BLaER1 (cell line): ENCODE data around the gene PARP14.
"Not testable (repeated sequence)": the region's sequence is repeated elsewhere in the genome, so short reads cannot be mapped to it uniquely, and the experiment has no call there.

Source experiments
- H3K27ac ChIP-seq: shearing (Covaris generic); formaldehyde crosslinking; 2 replicates; pipeline ENCODE4 v1.8.1; 2022
- H3K27me3 ChIP-seq: shearing (Covaris generic); formaldehyde crosslinking; 2 replicates; pipeline ENCODE4 v1.8.1; 2022
- H3K36me3 ChIP-seq: shearing (Covaris generic); formaldehyde crosslinking; 2 replicates; pipeline ENCODE4 v1.8.1; 2022
- H3K4me1 ChIP-seq: shearing (Covaris generic); formaldehyde crosslinking; 2 replicates; pipeline ENCODE4 v1.8.1; 2022
- H3K4me2 ChIP-seq: shearing (Covaris generic); formaldehyde crosslinking; 2 replicates; pipeline ENCODE4 v1.8.1; 2022
- H3K4me3 ChIP-seq: shearing (Covaris generic); formaldehyde crosslinking; 2 replicates; pipeline ENCODE4 v1.8.1; 2022
- H3K9ac ChIP-seq: shearing (Covaris generic); formaldehyde crosslinking; 2 replicates; pipeline ENCODE4 v1.8.1; 2022
- H3K9me3 ChIP-seq: shearing (Covaris generic); formaldehyde crosslinking; 2 replicates; pipeline ENCODE4 v1.8.1; 2022
- H4K20me1 ChIP-seq: shearing (Covaris generic); formaldehyde crosslinking; 2 replicates; pipeline ENCODE4 v1.8.1; 2022
- Cebpa-rat ChIP-seq: shearing (Covaris generic); IDR thresholded peaks from 2 replicates; pipeline ENCODE4 v1.8.1; 2022

PARP14 gene

GRCh38 chr3:122678506-122678905 lies 2.1 kb upstream of the PARP14 start:
- Histone ChIP-seq H3K9me3 (peaks cover 6% of the 10 kb centered on the region; the same call in 1 of the 2 replicates), H3K4me2 (peak overlapping the region; percentile 94), H4K20me1 (no peaks in the 10 kb centered on the region), H3K4me1 (peaks cover 44% of the 10 kb centered on the region), H3K27me3 (no peaks in the 10 kb centered on the region), H3K4me3 (0 out of 2 replicates have a peak overlapping the region, but pooled peaks have one; percentile 84), H3K9ac (peak overlapping the region; percentile 4; the same call in 1 of the 2 replicates), H3K36me3 (no peaks in the 10 kb centered on the region), H3K27ac (peak overlapping the region; percentile 59)
- TF ChIP-seq Cebpa-rat: no peak

GRCh38 chr3:122679085-122679881 lies 1.4 kb upstream of the PARP14 start:
- Histone ChIP-seq H3K4me2 (peak overlapping the region; percentile 94), H3K27ac (peak overlapping the region; percentile 91), H3K4me1 (peaks cover 44% of the 10 kb centered on the region), H3K4me3 (peak overlapping the region; percentile 84), H3K9me3 (peaks cover 6% of the 10 kb centered on the region; the same call in 1 of the 2 replicates), H3K36me3 (no peaks in the 10 kb centered on the region), H3K27me3 (no peaks in the 10 kb centered on the region), H4K20me1 (no peaks in the 10 kb centered on the region), H3K9ac (peak overlapping the region; percentile 88)
- TF ChIP-seq Cebpa-rat: no peak

GRCh38 chr3:122679882-122680474 lies 661 bp upstream of the PARP14 start:
- H3K36me3 ChIP-seq: no peaks in the 10 kb centered on the region; the same call in 1 of the 2 replicates
- peaks cover 44% of the 10 kb centered on the region for H3K4me1 ChIP-seq
- H4K20me1 ChIP-seq: no peaks in the 10 kb centered on the region
- peak overlapping the region; percentile 94 for H3K4me2 ChIP-seq
- TF ChIP-seq Cebpa-rat: no peak
- H3K27me3 ChIP-seq: no peaks in the 10 kb centered on the region
- peak overlapping the region; percentile 88 for H3K9ac ChIP-seq
- no peaks in the 10 kb centered on the region for H3K9me3 ChIP-seq
- H3K4me3 ChIP-seq: peak overlapping the region; percentile 84
- H3K27ac ChIP-seq: peak overlapping the region; percentile 91

- Histone ChIP-seq H3K4me2 (peak overlapping the region; percentile 96), H3K9ac (peak overlapping the region; percentile 88), H3K4me3 (peak overlapping the region; percentile 84), H4K20me1 (no peaks in the 10 kb centered on the region), H3K27ac (peak overlapping the region; percentile 91), H3K27me3 (no peaks in the 10 kb centered on the region), H3K9me3 (no peaks in the 10 kb centered on the region), H3K4me1 (peaks cover 44% of the 10 kb centered on the region), H3K36me3 (no peaks in the 10 kb centered on the region; the same call in 1 of the 2 replicates)
- no peak for TF ChIP-seq Cebpa-rat
These were observed 790 bp downstream of the PARP14 start for GRCh38 chr3:122681284-122681973.

GRCh38 chr3:122681974-122682409 lies 1.4 kb downstream of the PARP14 start:
- Histone ChIP-seq H3K27ac (peak overlapping the region; percentile 91), H3K9ac (peak overlapping the region; percentile 88)
- no peak for TF ChIP-seq Cebpa-rat

GRCh38 chr3:122682778-122683411 lies 2.3 kb downstream of the PARP14 start:
- peak overlapping the region; percentile 96 for H3K4me2 ChIP-seq
- H3K27me3 ChIP-seq, H3K36me3 ChIP-seq, H3K27ac ChIP-seq, H3K4me3 ChIP-seq, H4K20me1 ChIP-seq, H3K9ac ChIP-seq, H3K9me3 ChIP-seq: not testable (repeated sequence)
- H3K4me1 ChIP-seq: peaks cover 43% of the 10 kb centered on the region

More at GRCh38 chr3:122681974-122682409, 1.4 kb downstream of the PARP14 start:
- H3K9me3 ChIP-seq: no peaks in the 10 kb centered on the region
- H3K4me3 ChIP-seq: peak overlapping the region; percentile 84
- peaks cover 44% of the 10 kb centered on the region for H3K4me1 ChIP-seq
- H3K27me3 ChIP-seq: no peaks in the 10 kb centered on the region
- H3K36me3 ChIP-seq: no peaks in the 10 kb centered on the region; the same call in 1 of the 2 replicates
- peak overlapping the region; percentile 96 for H3K4me2 ChIP-seq
- H4K20me1 ChIP-seq: no peaks in the 10 kb centered on the region

GRCh38 chr3:122687298-122687697 lies 6.7 kb downstream of the PARP14 start:
- Histone ChIP-seq H4K20me1 (no peaks in the 10 kb centered on the region), H3K36me3 (peaks cover 4% of the 10 kb centered on the region), H3K4me1 (peaks cover 12% of the 10 kb centered on the region), H3K4me2 (no peak overlapping the region), H3K27ac (no peak overlapping the region), H3K9me3 (no peaks in the 10 kb centered on the region), H3K27me3 (no peaks in the 10 kb centered on the region), H3K4me3 (no peak overlapping the region), H3K9ac (no peak overlapping the region)
- TF ChIP-seq Cebpa-rat: no peak

GRCh38 chr3:122688996-122689395 lies 8.4 kb downstream of the PARP14 start:
- no peaks in the 10 kb centered on the region for H3K4me1 ChIP-seq
- H3K9me3 ChIP-seq: no peaks in the 10 kb centered on the region
- H3K9ac ChIP-seq: no peak overlapping the region
- no peaks in the 10 kb centered on the region for H3K27me3 ChIP-seq
- peaks cover 21% of the 10 kb centered on the region for H3K36me3 ChIP-seq
- no peak overlapping the region for H3K27ac ChIP-seq
- no peak overlapping the region for H3K4me2 ChIP-seq
- no peaks in the 10 kb centered on the region for H4K20me1 ChIP-seq
- H3K4me3 ChIP-seq: no peak overlapping the region
- no peak for TF ChIP-seq Cebpa-rat

- Histone ChIP-seq H3K9ac (no peak overlapping the region), H4K20me1 (no peaks in the 10 kb centered on the region), H3K27ac (no peak overlapping the region), H3K4me2 (no peak overlapping the region), H3K4me1 (peaks cover 4% of the 10 kb centered on the region), H3K27me3 (no peaks in the 10 kb centered on the region), H3K9me3 (no peaks in the 10 kb centered on the region), H3K4me3 (no peak overlapping the region), H3K36me3 (peaks cover 27% of the 10 kb centered on the region)
- no peak for TF ChIP-seq Cebpa-rat
These were observed 8.9 kb downstream of the PARP14 start for GRCh38 chr3:122689587-122689986.
